GM18907 (cell line): ENCODE measurements around the gene MIEF2.

Experiments
- ATAC-seq: cut with Tn5 transposase; IDR thresholded peaks from one replicate; pipeline ENCODE4 v1.9.1; 2021; ENCODE audit warnings: mild to moderate bottlenecking, moderate library complexity; ENCODE audit not compliant: unreplicated experiment

MIEF2 gene

GRCh38 chr17:18235743-18236256 lies 24.7 kb upstream of the MIEF2 start:
- no peak for ATAC-seq

DNA sequence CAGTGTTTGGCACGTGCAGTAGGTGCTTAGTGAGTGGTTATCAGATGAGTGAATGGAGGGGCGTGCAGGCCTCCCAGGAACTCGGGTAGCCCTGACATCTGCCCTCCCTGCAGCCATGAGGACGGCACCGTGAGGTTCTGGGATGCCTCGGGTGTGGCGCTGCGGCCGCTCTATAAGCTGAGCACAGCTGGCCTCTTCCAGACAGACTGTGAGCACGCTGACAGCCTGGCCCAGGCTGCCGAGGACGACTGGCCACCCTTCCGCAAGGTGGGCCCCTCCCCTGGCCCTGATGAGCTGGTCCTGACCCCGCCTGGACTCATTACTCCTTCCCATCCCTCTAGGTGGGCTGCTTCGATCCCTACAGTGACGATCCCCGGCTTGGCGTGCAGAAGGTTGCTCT lies 24.0 kb upstream of the MIEF2 start:
- ATAC-seq, result no peak

GRCh38 chr17:18237461-18237860 lies 23.0 kb upstream of the MIEF2 start:
- ATAC-seq, result no peak

DNA sequence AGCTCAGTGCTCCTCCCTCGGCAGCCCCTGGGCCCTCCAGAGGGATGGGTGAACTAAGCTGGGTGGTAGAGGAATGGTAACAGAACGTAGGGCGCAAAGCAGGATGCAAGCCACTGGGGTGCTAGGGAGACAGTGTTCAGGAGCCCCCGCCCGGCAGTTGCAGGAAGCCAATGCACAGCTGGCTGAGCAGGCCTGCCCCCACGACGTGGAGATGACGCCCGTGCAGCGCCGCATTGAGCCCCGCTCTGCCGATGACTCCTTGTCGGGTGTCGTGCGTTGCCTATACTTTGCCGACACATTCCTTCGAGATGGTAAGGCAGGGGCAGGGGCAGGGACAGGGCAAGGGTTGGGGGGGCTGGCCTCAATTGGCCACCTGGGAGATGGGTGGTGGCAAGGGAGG lies 22.2 kb upstream of the MIEF2 start:
- ATAC-seq, result no peak

DNA sequence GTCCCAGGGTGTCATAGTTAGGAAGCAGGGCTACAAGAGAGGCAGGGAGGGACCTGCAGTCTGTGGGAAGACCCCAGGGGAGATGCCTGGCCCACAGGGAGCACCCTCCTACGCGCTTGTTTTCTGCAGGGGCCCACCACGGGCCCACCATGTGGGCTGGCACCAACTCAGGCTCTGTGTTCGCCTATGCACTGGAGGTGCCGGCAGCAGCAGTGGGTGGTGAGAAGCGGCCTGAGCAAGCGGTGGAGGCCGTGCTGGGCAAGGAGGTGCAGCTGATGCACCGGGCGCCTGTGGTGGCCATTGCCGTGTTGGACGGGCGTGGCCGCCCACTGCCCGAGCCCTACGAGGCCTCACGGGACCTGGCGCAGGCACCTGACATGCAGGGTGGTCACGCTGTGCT lies 20.0 kb upstream of the MIEF2 start:
- ATAC-seq, result no peak

- no peak for ATAC-seq
Measured at GRCh38 chr17:18241229-18241871, 19.1 kb upstream of the MIEF2 start.

- no peak for ATAC-seq
Measured at GRCh38 chr17:18245038-18245776, 15.3 kb upstream of the MIEF2 start.

GRCh38 chr17:18246109-18246725 lies 14.2 kb upstream of the MIEF2 start:
- no peak for ATAC-seq

- ATAC-seq, result no peak
Measured at GRCh38 chr17:18246880-18247612, 13.4 kb upstream of the MIEF2 start.

DNA sequence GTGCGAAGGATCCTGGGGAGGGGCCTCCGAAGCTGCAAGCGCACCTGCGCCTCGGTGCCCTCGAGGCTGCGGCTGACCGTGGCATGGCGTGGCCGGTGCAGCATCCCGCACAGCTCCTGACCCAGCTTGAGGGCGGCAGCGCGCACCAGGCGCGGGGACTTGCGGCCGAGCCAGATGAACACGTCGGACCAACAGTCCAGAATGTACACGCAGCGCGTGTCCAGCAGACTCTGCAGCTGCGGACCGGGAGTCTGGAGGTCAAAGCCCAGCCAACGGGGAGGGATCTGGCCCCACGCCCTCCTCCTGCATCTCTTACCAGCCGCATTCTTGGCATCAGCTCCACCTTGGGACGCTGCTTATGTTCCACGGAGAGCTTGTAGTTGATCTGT lies 12.9 kb upstream of the MIEF2 start:
- no peak for ATAC-seq

DNA sequence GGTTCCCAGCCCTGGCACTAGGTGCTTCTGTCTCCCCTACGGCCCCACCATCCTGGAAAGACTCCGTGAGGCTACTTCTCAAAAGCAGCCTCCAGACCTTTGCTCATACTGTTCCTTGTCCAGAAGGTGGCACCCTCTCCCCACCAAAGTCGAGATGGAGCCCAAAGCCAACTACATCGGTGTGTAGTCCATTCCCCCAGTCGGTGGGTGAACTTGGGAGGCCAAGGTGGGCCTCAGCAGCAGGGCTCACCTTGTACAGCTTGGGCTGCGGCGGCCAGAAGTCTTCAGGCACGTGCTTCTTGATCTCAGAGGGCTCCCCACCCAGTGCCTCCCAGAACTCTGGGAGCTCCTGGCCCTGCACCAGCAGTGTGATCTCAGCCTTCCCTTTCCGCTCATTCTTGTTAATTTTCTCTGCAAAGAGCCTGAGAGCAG lies 12.1 kb upstream of the MIEF2 start:
- no peak for ATAC-seq

DNA sequence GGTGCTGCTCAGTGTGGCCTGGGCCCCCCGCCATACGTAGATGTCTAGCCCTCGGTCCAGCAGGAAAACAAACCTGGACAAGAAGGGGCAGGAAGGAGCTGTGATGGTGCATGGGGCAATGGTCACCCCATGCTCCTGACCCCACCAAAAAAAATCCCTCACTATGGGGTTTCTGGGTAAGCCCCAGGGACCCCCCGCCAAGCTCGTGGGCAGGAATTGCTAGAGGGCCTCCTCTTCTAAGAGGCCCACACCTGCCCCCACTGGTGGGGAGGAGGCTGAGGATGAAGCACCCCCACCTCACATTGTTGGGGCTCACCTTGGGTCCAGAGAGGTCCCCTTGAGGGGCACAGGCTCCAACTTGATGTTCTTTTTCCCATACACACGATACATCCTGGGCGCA lies 11.7 kb upstream of the MIEF2 start:
- ATAC-seq, result no peak

- no peak for ATAC-seq
Measured at GRCh38 chr17:18250259-18250658, 10.2 kb upstream of the MIEF2 start.

- ATAC-seq, result no peak
Measured at GRCh38 chr17:18250708-18251107, 9.8 kb upstream of the MIEF2 start.

- ATAC-seq, result no peak
Measured at GRCh38 chr17:18251204-18251603, 9.3 kb upstream of the MIEF2 start.

DNA sequence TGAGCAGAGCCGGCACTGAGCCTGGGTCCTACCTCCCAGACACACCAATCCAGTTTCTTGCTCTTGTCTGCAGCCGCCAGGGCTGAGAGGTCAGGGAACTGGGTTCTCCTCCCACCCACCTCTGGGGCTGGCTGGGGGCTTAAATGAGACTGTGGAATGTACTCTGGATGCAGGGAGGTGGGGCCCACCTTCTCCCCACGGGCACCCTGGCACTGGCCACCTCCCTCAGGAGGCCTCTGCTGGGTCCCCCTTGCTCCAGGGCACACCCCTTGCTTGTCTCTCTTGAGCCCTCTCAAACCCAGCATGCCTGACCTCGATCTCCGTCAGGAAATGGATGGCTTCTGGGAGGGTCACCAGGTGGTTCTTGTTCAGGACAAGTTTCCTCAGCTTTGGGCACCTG lies 8.3 kb upstream of the MIEF2 start:
- ATAC-seq, result no peak

- ATAC-seq, result no peak
Measured at GRCh38 chr17:18253187-18253884, 7.1 kb upstream of the MIEF2 start.

- ATAC-seq, result no peak
Measured at GRCh38 chr17:18253947-18254821, 6.3 kb upstream of the MIEF2 start.

GRCh38 chr17:18254888-18255649 lies 5.4 kb upstream of the MIEF2 start:
- ATAC-seq, result no peak
